GM18505 (cell line): ENCODE results near the gene NCAM2.

Experiments
- ATAC-seq: cut with Tn5 transposase; IDR thresholded peaks from one replicate; pipeline ENCODE4 v1.9.1; 2021; ENCODE audit not compliant: unreplicated experiment
- POLR2A ChIP-seq: IDR thresholded peaks from 4 replicates; pipeline ENCODE4 v1.6.1; 2011; ENCODE audit warnings: borderline replicate concordance; ENCODE audit not compliant: insufficient read depth, insufficient read length; ENCODE audit errors: extremely low read depth

The NCAM2 gene

GRCh38 chr21:21051109-21052055 lies 53.2 kb downstream of the NCAM2 start:
- ATAC-seq: no peak
- no peak for TF ChIP-seq POLR2A

GRCh38 chr21:21052672-21053071 lies 54.5 kb downstream of the NCAM2 start:
- ATAC-seq: no peak
- TF ChIP-seq POLR2A: no peak

GRCh38 chr21:21057349-21058062 lies 59.3 kb downstream of the NCAM2 start:
- no peak for ATAC-seq
- no peak for TF ChIP-seq POLR2A

GRCh38 chr21:21063828-21064227 lies 65.6 kb downstream of the NCAM2 start:
- no peak for ATAC-seq
- TF ChIP-seq POLR2A: no peak

DNA sequence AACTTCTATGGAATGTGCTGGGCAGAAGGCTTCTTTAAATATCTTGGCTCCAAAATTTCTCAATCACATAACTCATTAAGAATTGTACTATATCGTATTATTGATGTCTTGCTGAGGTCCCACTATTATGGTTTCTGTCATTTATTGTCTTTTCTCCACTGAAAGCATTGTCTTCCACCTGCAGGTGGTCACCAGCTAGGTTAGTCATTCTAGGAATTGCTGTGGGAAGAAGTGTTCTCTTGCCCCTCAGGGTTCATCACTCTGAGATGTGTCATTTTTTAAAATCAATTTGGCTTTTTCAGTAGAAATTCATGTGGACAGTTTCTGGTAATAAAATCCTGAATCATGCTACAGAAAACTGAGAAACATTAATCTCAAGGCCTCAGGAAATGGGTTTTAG lies 66.1 kb downstream of the NCAM2 start:
- no peak for ATAC-seq
- no peak for TF ChIP-seq POLR2A

DNA sequence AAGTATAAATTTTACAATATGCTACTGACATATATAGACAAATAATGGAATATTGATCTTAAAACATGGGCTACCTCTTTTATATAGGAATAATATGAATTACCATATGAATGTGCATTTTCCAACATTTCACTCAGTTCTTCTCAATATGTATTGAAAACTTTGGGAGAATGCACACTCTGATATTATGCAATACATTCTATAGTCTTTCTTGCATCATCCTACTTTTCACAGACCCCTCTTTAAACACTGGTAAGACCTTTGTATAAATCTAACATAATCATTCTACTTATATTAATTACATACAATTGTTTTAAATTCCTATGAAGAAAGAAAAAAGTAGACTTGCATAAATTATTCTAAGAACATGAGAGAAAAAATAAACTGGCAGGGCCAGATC lies 69.2 kb downstream of the NCAM2 start:
- no peak for TF ChIP-seq POLR2A
- no peak for ATAC-seq

DNA sequence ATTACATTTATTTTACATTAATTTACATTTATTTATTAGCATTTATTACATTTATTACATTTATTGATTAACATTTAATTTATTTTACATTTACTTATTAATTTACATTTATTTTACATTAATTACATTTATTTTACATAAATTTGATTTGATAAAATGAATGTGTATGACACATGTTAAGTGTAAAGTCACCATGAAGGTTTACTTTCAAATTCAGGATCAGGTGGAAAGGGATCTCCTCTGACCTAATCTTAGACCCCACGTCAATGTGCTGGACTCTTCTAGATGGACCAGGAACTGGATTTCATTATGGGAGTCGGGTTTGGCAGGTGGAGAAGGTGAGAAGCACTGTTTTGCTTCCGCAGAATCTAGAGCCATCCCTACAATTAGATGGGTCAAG lies 76.1 kb downstream of the NCAM2 start:
- no peak for ATAC-seq
- TF ChIP-seq POLR2A: no peak

DNA sequence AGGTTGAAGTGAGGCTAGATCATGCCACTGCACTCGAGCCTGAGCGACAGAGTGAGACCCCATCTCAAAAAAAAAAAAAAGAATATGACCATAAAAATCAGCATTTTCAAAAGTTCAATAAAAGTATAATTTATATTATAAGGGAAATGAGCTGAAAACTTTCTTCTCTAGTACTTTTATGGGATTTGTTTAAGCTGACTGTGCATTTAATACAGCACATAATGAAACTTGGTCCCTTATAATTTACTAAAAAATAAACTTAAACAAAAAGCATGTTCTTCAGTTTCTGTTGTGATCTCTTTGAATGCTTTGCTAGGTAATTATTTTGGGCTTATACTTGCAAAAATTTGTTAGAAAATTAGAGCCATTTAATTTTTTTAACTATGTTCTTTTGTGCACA lies 77.8 kb downstream of the NCAM2 start:
- no peak for TF ChIP-seq POLR2A
- ATAC-seq: no peak

- ATAC-seq: no peak
- TF ChIP-seq POLR2A: no peak
These were observed 78.3 kb downstream of the NCAM2 start for GRCh38 chr21:21076491-21076890.

DNA sequence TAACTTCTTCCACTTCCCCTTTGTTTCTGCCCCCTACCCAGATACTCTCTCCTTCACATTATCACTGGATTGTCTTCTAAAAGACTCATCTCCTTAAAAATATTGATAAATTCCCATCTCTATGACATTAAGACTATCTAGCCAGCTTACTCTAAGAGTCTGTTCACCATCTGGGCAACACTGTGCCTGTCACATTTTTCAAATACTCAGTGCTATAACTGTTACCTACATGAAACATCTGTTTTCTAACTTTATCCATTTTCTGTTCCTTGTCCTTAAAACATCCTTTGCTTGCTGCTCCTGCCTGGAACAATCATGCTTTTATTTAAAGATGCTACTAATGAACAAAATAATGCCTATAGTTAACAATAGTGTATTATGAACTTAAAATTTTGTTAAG lies 81.4 kb downstream of the NCAM2 start:
- TF ChIP-seq POLR2A: no peak
- no peak for ATAC-seq

DNA sequence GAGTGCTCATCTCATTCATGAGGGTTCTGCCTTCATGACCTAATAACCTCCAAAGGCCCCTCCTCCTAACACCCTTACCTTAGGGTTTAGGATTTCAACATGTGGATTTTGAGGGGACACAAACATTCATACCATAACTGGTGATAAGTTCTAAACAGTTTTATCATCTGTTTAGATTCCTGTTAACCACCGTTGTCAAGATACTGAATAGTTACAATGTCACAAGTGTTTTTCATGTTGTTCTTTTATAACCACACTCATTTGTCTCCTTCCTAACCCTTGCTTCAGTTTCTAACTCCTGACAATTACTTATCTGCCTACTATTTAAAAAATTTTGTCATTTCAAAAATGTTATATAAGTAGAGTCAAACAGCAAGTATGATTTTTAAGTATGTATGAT lies 86.0 kb downstream of the NCAM2 start:
- no peak for ATAC-seq
- TF ChIP-seq POLR2A: no peak

- no peak for TF ChIP-seq POLR2A
- no peak for ATAC-seq
These were observed 87.0 kb downstream of the NCAM2 start for GRCh38 chr21:21085206-21085605.

GRCh38 chr21:21096956-21097355 lies 98.7 kb downstream of the NCAM2 start:
- ATAC-seq: no peak

GRCh38 chr21:21097466-21097865 lies 99.3 kb downstream of the NCAM2 start:
- ATAC-seq: no peak
- TF ChIP-seq POLR2A: no peak

More at GRCh38 chr21:21096956-21097355, 98.7 kb downstream of the NCAM2 start:
- TF ChIP-seq POLR2A: no peak
